Measurements from ENCODE around the gene WRAP73. TPM values are rescaled to one million over a fixed set of nuclear protein-coding genes. Genes with fewer than 3 reads are reported as not detected.

The WRAP73 gene
- total and polyA plus RNA-seq, 2 experiments from 2014 or later, result 16.9 to 20.2 TPM

DNA sequence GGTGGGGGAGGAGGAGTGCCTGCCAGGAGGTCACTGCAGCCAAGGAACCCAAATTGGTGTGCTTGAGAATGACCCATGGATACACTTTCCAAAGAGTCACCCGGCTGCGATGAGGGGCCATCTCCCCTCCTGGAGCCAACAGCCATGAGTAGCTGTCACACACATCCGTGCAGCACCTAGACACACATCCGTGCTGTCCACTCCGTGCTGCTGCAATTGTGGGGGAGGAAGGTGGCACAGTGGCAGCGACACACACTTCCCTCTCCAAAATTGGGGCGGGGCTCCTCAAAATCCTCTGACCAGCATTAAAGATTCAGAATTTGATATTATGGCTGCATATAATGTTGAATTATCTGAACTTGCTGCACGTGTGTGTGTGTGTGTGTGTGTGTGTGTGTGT, 18.2 kb upstream of the WRAP73 start:
- no peaks in the 10 kb centered on the region for H3K79me2 ChIP-seq (ENCODE audit: insufficient read depth)
- no peaks in the 10 kb centered on the region for H3K9me3 ChIP-seq (ENCODE audit: low read depth)
- no peak overlapping the region for H2AFZ ChIP-seq
- no peak for DNase-seq
- H3K4me3 ChIP-seq, result no peak overlapping the region
- H3K36me3 ChIP-seq (ENCODE audit: low read depth), result no peaks in the 10 kb centered on the region
- no peak overlapping the region for H3K27ac ChIP-seq
- no peak overlapping the region for H3K9ac ChIP-seq
- no peaks in the 10 kb centered on the region for H3K4me1 ChIP-seq (ENCODE audit: insufficient read depth)
- no peaks in the 10 kb centered on the region for H3K9me2 ChIP-seq (ENCODE audit: insufficient read depth)
- no peaks in the 10 kb centered on the region; the same call in 1 of the 2 replicates for H3K27me3 ChIP-seq (replicated peaks; ENCODE audit: insufficient read depth)
- no peak overlapping the region for H3K4me2 ChIP-seq (ENCODE audit: unreplicated experiment)
- H3F3A ChIP-seq (ENCODE audit: insufficient read depth), result no peaks in the 10 kb centered on the region
- H4K20me1 ChIP-seq (ENCODE audit: insufficient read depth), result no peaks in the 10 kb centered on the region
- TF ChIP-seq EZH2phosphoT487 (IDR thresholded peaks at IDR 0.05; ENCODE audit: insufficient read depth, low read depth) (no peak), EZH2 (IDR thresholded peaks at IDR 0.05; ENCODE audit: insufficient read depth, poor library complexity, severe bottlenecking) (no peak)
- WGBS, 2 experiments (ENCODE audit: low coverage in 1 of 2, low lambda C conversion rate in 2 of 2, missing lambda C conversion rate in 2 of 2), result 66 to 74% methylated on average over 8 of the region's 8 CpGs
- in situ Hi-C loops (cut with MboI), result no loop called here

DNA sequence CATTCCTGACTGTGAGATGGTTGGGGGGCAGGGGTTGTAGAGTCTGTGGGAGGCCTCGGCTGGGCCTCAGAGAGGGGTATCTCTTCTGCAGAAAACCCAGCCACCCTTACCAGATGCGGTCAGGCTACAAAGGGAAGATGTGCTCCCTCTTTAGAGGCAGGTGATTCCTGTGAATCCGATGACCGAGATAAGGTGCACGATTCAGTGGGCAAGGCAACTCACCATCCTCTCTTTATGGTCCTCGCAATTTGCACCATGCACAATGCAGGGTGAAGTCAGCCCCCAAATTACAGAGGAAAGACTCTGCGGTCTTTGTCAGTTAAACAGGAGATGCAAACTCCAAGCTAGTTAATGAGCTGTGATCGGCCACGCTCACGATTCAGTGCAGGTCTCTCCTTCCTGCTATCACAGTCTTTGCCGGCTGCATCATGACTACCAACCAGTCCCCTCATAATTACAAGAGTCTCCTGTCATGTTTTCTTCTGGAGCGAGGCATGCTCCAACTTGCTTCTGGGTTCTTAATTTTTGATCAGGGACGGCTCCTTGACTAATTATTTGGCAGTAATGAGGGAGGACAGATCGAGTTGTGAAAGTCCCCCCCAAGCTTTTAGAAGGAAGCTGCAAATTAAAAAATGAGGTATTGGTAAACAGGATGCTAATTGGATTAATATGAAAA, 14.9 kb upstream of the WRAP73 start:
- TF ChIP-seq EZH2phosphoT487 (IDR thresholded peaks at IDR 0.05; ENCODE audit: insufficient read depth, low read depth), result no peak
- TF ChIP-seq EZH2 (IDR thresholded peaks at IDR 0.05; ENCODE audit: insufficient read depth, poor library complexity, severe bottlenecking), result no peak
- H3K9ac ChIP-seq, result no peak overlapping the region
- 74% methylated on average over 13 to 14 of the region's 14 CpGs for WGBS, 2 experiments (ENCODE audit: low coverage in 1 of 2, low lambda C conversion rate in 2 of 2, missing lambda C conversion rate in 2 of 2)
- H2AFZ ChIP-seq, result no peak overlapping the region
- H4K20me1 ChIP-seq (ENCODE audit: insufficient read depth), result no peaks in the 10 kb centered on the region
- H3K79me2 ChIP-seq (ENCODE audit: insufficient read depth), result no peaks in the 10 kb centered on the region
- H3K4me1 ChIP-seq (ENCODE audit: insufficient read depth), result no peaks in the 10 kb centered on the region
- peaks cover 6% of the 10 kb centered on the region; the same call in 1 of the 2 replicates for H3K27me3 ChIP-seq (replicated peaks; ENCODE audit: insufficient read depth)
- in situ Hi-C loops (cut with MboI), result no loop called here
- H3K9me2 ChIP-seq (ENCODE audit: insufficient read depth), result no peaks in the 10 kb centered on the region
- no peaks in the 10 kb centered on the region for H3F3A ChIP-seq (ENCODE audit: insufficient read depth)
- H3K9me3 ChIP-seq (ENCODE audit: low read depth), result no peaks in the 10 kb centered on the region
- no peak overlapping the region for H3K4me3 ChIP-seq
- no peak overlapping the region for H3K27ac ChIP-seq
- no peak overlapping the region for H3K4me2 ChIP-seq (ENCODE audit: unreplicated experiment)
- no peaks in the 10 kb centered on the region for H3K36me3 ChIP-seq (ENCODE audit: low read depth)
- no peak for DNase-seq

DNA sequence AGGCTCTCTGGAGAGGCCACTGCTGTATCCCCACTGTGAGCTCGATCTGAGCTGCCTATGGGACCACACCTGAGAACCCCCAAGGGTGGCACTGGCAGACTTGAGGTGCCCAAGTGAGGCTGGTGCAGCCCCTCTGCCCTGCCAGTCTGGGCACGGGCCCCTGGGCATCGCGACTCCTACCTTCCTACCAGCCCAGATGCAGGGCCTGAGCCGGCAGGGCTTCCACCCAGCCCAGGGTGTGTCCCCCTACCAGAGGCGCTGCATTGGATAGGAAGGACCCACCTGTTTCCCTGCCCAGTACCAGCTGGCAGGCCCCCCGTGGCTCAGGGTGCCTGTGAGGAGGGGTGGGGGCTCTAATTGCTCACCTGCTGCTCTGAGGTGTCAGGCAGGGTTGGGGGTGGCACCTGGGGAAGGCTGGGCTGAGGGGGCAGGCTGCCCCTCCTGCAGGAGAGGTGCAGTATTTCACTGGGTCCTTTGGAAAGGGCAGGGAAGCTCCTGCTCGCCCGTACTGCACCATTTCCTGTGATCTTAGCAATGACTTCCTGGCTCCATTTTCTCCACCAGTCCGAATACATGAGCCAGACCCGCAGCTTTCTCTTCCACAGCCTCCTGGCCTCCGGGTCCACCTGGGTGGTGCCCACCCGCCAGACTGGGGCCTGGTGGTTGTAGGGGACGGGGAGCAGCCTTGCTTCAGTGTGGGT, 14.2 kb upstream of the WRAP73 start:
- 63 to 76% methylated on average over 10 to 14 of the region's 14 CpGs for WGBS, 2 experiments (ENCODE audit: low coverage in 1 of 2, low lambda C conversion rate in 2 of 2, missing lambda C conversion rate in 2 of 2)
- no peak for DNase-seq
- Histone ChIP-seq H3K4me2 (ENCODE audit: unreplicated experiment) (no peak overlapping the region), H3K4me3 (no peak overlapping the region), H3K27me3 (replicated peaks; ENCODE audit: insufficient read depth) (peaks cover 7% of the 10 kb centered on the region; the same call in 1 of the 2 replicates), H3K79me2 (ENCODE audit: insufficient read depth) (no peaks in the 10 kb centered on the region), H3K9me3 (ENCODE audit: low read depth) (no peaks in the 10 kb centered on the region), H3K4me1 (ENCODE audit: insufficient read depth) (no peaks in the 10 kb centered on the region), H3K9ac (no peak overlapping the region), H3K36me3 (ENCODE audit: low read depth) (no peaks in the 10 kb centered on the region), H2AFZ (no peak overlapping the region), H3K27ac (no peak overlapping the region), H3F3A (ENCODE audit: insufficient read depth) (no peaks in the 10 kb centered on the region), H3K9me2 (ENCODE audit: insufficient read depth) (no peaks in the 10 kb centered on the region), H4K20me1 (ENCODE audit: insufficient read depth) (no peaks in the 10 kb centered on the region)
- in situ Hi-C loops (cut with MboI), result no loop called here
- no peak for TF ChIP-seq EZH2 (IDR thresholded peaks at IDR 0.05; ENCODE audit: insufficient read depth, poor library complexity, severe bottlenecking)
- no peak for TF ChIP-seq EZH2phosphoT487 (IDR thresholded peaks at IDR 0.05; ENCODE audit: insufficient read depth, low read depth)

DNA sequence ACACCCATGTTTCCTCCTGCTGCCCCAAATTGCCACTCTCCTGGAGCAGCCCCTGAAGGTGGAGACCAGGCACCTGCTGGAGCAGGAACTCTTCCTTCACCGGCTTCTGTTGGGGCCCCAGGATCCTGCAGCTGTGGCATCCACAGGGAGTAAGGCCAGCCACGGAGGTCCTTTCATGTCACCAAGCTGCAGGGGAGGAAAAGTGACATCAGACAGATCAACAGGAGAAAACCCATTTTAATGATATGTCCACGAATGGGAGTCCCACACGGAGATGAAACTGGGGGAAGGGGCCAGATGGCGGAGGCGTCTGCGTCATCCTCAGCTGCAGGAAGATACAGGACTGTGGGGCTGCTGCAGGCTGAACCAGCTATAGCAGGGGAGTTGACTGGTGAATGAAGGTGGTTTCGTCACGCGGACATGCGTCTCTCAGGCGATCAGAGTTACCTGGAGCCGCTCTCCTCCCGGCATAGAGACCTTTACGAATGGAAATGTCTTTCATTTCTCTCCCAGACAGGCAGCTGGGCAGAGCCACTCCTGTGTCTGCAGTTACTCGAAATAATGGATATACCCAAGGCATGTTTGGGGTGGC, 12.3 kb upstream of the WRAP73 start:
- H3K27me3 ChIP-seq (replicated peaks; ENCODE audit: insufficient read depth), result peaks cover 23% of the 10 kb centered on the region
- no peak for DNase-seq
- H3K79me2 ChIP-seq (ENCODE audit: insufficient read depth), result no peaks in the 10 kb centered on the region
- WGBS, 2 experiments (ENCODE audit: low coverage in 1 of 2, low lambda C conversion rate in 2 of 2, missing lambda C conversion rate in 2 of 2), result 61 to 66% methylated on average over 16 of the region's 16 CpGs
- no peak for TF ChIP-seq EZH2 (IDR thresholded peaks at IDR 0.05; ENCODE audit: insufficient read depth, poor library complexity, severe bottlenecking)
- TF ChIP-seq EZH2phosphoT487 (IDR thresholded peaks at IDR 0.05; ENCODE audit: insufficient read depth, low read depth), result no peak
- no peaks in the 10 kb centered on the region for H3F3A ChIP-seq (ENCODE audit: insufficient read depth)
- H3K9me3 ChIP-seq (ENCODE audit: low read depth), result no peaks in the 10 kb centered on the region
- H3K36me3 ChIP-seq (ENCODE audit: low read depth), result no peaks in the 10 kb centered on the region
- no peaks in the 10 kb centered on the region for H3K4me1 ChIP-seq (ENCODE audit: insufficient read depth)
- H3K9me2 ChIP-seq (ENCODE audit: insufficient read depth), result no peaks in the 10 kb centered on the region
- no peak overlapping the region for H3K9ac ChIP-seq
- H3K4me2 ChIP-seq (ENCODE audit: unreplicated experiment), result no peak overlapping the region
- H4K20me1 ChIP-seq (ENCODE audit: insufficient read depth), result no peaks in the 10 kb centered on the region
- no peak overlapping the region for H3K4me3 ChIP-seq
- no peak overlapping the region for H3K27ac ChIP-seq
- H2AFZ ChIP-seq, result no peak overlapping the region
- in situ Hi-C loops (cut with MboI), result no loop called here

Data from GM23248 (cell line).